ENCODE results near the gene LAMB4.

Gene LAMB4

DNA sequence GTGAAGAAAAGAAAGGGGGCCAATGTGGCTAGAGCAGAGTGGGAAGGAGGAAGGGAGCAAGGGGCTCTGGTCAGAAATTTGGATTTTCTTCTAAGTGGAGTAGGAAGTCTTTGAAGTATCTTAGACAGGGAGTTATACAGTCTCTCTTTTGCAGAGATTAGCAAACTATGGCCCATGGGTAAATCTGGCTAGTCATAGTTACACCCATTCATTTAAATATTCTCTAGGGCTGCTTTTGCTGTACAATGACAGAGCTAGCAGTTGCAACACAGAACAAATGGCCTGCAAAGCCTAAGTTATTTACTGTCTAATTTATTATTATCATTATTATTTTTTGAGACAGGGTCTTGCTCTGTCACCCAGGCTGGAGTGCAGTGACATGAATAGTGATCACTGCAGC lies 10.5 kb upstream of the LAMB4 start:
- Histone ChIP-seq H3F3A (ENCODE audit: control insufficient read depth, insufficient read depth) (no peaks in the 10 kb centered on the region), H4K20me1 (ENCODE audit: control insufficient read depth, insufficient read depth, low read depth, low read length) (no peaks in the 10 kb centered on the region), H3K4me2 (ENCODE audit: low read length) (no peak overlapping the region), H3K9me2 (replicated peaks; ENCODE audit: control insufficient read depth, low read length) (no peaks in the 10 kb centered on the region), H3K4me1 (ENCODE audit: control insufficient read depth, low read length) (peaks cover 3% of the 10 kb centered on the region; the same call in 1 of the 2 replicates), H3K36me3 (ENCODE audit: control insufficient read depth, low read length) (no peaks in the 10 kb centered on the region), H3K27ac (ENCODE audit: low read depth, low read length) (no peak overlapping the region), H3K27me3 (ENCODE audit: control insufficient read depth, low read length) (peaks cover 15% of the 10 kb centered on the region), H3K79me2 (ENCODE audit: control insufficient read depth, low read length) (no peaks in the 10 kb centered on the region), H3K4me3 (ENCODE audit: low read length) (no peak overlapping the region), H3K9me3 (ENCODE audit: control insufficient read depth, insufficient read depth, low read length) (no peaks in the 10 kb centered on the region)
- no peak for TF ChIP-seq EZH2phosphoT487 (IDR thresholded peaks at IDR 0.05; ENCODE audit: borderline replicate concordance, low read length)
- TF ChIP-seq, protein P1, sequence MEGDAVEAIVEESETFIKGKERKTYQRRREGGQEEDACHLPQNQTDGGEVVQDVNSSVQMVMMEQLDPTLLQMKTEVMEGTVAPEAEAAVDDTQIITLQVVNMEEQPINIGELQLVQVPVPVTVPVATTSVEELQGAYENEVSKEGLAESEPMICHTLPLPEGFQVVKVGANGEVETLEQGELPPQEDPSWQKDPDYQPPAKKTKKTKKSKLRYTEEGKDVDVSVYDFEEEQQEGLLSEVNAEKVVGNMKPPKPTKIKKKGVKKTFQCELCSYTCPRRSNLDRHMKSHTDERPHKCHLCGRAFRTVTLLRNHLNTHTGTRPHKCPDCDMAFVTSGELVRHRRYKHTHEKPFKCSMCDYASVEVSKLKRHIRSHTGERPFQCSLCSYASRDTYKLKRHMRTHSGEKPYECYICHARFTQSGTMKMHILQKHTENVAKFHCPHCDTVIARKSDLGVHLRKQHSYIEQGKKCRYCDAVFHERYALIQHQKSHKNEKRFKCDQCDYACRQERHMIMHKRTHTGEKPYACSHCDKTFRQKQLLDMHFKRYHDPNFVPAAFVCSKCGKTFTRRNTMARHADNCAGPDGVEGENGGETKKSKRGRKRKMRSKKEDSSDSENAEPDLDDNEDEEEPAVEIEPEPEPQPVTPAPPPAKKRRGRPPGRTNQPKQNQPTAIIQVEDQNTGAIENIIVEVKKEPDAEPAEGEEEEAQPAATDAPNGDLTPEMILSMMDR (IDR thresholded peaks at IDR 0.05; ENCODE audit: low read depth, low read length, poor library complexity, severe bottlenecking): no peak

DNA sequence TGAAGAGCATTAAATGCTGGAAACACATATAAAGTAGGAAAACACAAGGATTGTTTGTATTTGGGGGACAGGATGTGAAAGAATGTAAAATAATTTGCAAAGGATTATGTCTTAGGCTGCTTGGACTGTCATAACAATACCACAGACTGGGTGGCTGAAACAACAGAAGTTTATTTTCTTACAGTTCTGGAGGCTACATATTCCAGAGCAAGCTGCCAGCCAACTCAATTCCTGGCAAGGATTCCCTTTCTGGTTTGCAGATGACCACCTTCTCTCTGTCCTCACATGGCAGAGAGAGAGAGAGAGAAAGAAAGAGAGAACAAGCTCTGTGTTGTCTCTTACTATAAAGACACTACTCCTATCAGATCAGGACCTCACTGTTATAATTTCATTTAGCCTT lies 8.8 kb upstream of the LAMB4 start:
- Histone ChIP-seq H3K9me2 (replicated peaks; ENCODE audit: control insufficient read depth, low read length) (no peaks in the 10 kb centered on the region), H3K27me3 (ENCODE audit: control insufficient read depth, low read length) (peaks cover 7% of the 10 kb centered on the region), H3K9me3 (ENCODE audit: control insufficient read depth, insufficient read depth, low read length) (no peaks in the 10 kb centered on the region), H3K4me3 (ENCODE audit: low read length) (no peak overlapping the region), H3K79me2 (ENCODE audit: control insufficient read depth, low read length) (no peaks in the 10 kb centered on the region), H3K4me2 (ENCODE audit: low read length) (no peak overlapping the region), H4K20me1 (ENCODE audit: control insufficient read depth, insufficient read depth, low read depth, low read length) (no peaks in the 10 kb centered on the region), H3K27ac (ENCODE audit: low read depth, low read length) (no peak overlapping the region), H3K4me1 (ENCODE audit: control insufficient read depth, low read length) (peaks cover 7% of the 10 kb centered on the region; the same call in 1 of the 2 replicates), H3F3A (ENCODE audit: control insufficient read depth, insufficient read depth) (no peaks in the 10 kb centered on the region), H3K36me3 (ENCODE audit: control insufficient read depth, low read length) (no peaks in the 10 kb centered on the region)
- TF ChIP-seq, protein P1 (IDR thresholded peaks at IDR 0.05; ENCODE audit: low read depth, low read length, poor library complexity, severe bottlenecking): no peak
- TF ChIP-seq EZH2phosphoT487 (IDR thresholded peaks at IDR 0.05; ENCODE audit: borderline replicate concordance, low read length): no peak

DNA sequence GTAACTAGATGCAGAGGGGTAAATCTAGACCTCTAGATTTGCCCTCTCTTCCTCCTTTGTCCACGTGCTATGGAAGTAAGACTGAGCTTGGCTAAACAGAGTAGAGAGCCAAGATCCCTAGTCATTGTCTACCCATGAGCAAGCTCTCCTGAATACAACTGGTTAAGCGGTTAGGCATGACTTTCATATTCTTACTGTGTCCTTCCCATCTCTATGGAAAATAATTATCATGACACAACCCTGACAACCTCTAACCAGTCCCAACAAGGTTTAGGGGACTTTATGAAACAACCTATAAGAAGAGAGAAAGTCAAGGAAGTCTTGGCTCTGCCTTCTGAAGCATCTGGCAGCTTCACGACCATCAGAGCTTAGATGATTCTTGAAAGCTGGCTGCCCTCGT lies 7.8 kb upstream of the LAMB4 start:
- TF ChIP-seq, protein P1 (IDR thresholded peaks at IDR 0.05; ENCODE audit: low read depth, low read length, poor library complexity, severe bottlenecking): no peak
- TF ChIP-seq EZH2phosphoT487 (IDR thresholded peaks at IDR 0.05; ENCODE audit: borderline replicate concordance, low read length): no peak
- H3K4me2 ChIP-seq (ENCODE audit: low read length): no peak overlapping the region
- no peak overlapping the region for H3K27ac ChIP-seq (ENCODE audit: low read depth, low read length)
- no peak overlapping the region for H3K4me3 ChIP-seq (ENCODE audit: low read length)
- H3K9me3 ChIP-seq (ENCODE audit: control insufficient read depth, insufficient read depth, low read length): no peaks in the 10 kb centered on the region
- no peaks in the 10 kb centered on the region for H3K36me3 ChIP-seq (ENCODE audit: control insufficient read depth, low read length)
- H3K79me2 ChIP-seq (ENCODE audit: control insufficient read depth, low read length): no peaks in the 10 kb centered on the region
- H3K27me3 ChIP-seq (ENCODE audit: control insufficient read depth, low read length): peaks cover 3% of the 10 kb centered on the region; the same call in 1 of the 2 replicates
- no peaks in the 10 kb centered on the region for H4K20me1 ChIP-seq (ENCODE audit: control insufficient read depth, insufficient read depth, low read depth, low read length)
- no peaks in the 10 kb centered on the region for H3F3A ChIP-seq (ENCODE audit: control insufficient read depth, insufficient read depth)
- no peaks in the 10 kb centered on the region for H3K9me2 ChIP-seq (replicated peaks; ENCODE audit: control insufficient read depth, low read length)
- H3K4me1 ChIP-seq (ENCODE audit: control insufficient read depth, low read length): peaks cover 7% of the 10 kb centered on the region; the same call in 1 of the 2 replicates
